CD1c-positive myeloid dendritic cell (primary cell): ENCODE results near the gene RBM34.
"Not testable (repeated sequence)": the region's sequence is repeated elsewhere in the genome, so short reads cannot be mapped to it uniquely, and the experiment has no call there.

Experiments used
- DNase-seq: peaks from one replicate; pipeline ENCODE4 v3.0.0-alpha.2; 2016; ENCODE audit errors: extremely low spot score

Gene RBM34

GRCh38 chr1:235112297-235113182, 48.5 kb downstream of the RBM34 start:
- no peak for DNase-seq

GRCh38 chr1:235111107-235111506, 49.9 kb downstream of the RBM34 start:
- DNase-seq = no peak

- no peak for DNase-seq
Observed at GRCh38 chr1:235108876-235109275, 52.2 kb downstream of the RBM34 start.

GRCh38 chr1:235108185-235108593, 52.9 kb downstream of the RBM34 start:
- DNase-seq = no peak

GRCh38 chr1:235107368-235108184, 53.5 kb downstream of the RBM34 start:
- no peak for DNase-seq

GRCh38 chr1:235106457-235106856, 54.6 kb downstream of the RBM34 start:
- DNase-seq = no peak

- no peak for DNase-seq
Observed at GRCh38 chr1:235105051-235106043, 55.7 kb downstream of the RBM34 start.

GRCh38 chr1:235102993-235103411, 58.0 kb downstream of the RBM34 start:
- no peak for DNase-seq

GRCh38 chr1:235102259-235102582, 58.8 kb downstream of the RBM34 start:
- no peak for DNase-seq

- no peak for DNase-seq
Observed at GRCh38 chr1:235101558-235102258, 59.3 kb downstream of the RBM34 start.

- no peak for DNase-seq
Observed at GRCh38 chr1:235100194-235100772, 60.8 kb downstream of the RBM34 start.

GRCh38 chr1:235098991-235099390, 62.1 kb downstream of the RBM34 start:
- DNase-seq = no peak

GRCh38 chr1:235098547-235098946, 62.5 kb downstream of the RBM34 start:
- DNase-seq = no peak

- not testable (repeated sequence) for DNase-seq
Observed at GRCh38 chr1:235097501-235097900, 63.5 kb downstream of the RBM34 start.

GRCh38 chr1:235095938-235096562, 65.0 kb downstream of the RBM34 start:
- DNase-seq = no peak

GRCh38 chr1:235093696-235094592, 67.1 kb downstream of the RBM34 start:
- peak; percentile 81 for DNase-seq

GRCh38 chr1:235093013-235093695, 67.9 kb downstream of the RBM34 start:
- DNase-seq = peak; percentile 19

GRCh38 chr1:235092415-235092814, 68.6 kb downstream of the RBM34 start:
- not testable (repeated sequence) for DNase-seq

- DNase-seq = not testable (repeated sequence)
Observed at GRCh38 chr1:235092045-235092406, 69.0 kb downstream of the RBM34 start.
